MM.1S (cell line): Measurements from ENCODE around the gene MAPK9.

Source experiments
- DNase-seq: peaks from one replicate; pipeline ENCODE4 v3.0.0-alpha.2; 2015
- H2AFZ ChIP-seq: fragments of 300-600 bp; sonication (generic); 2 replicates; pipeline ENCODE4 v1.6.0; 2016; ENCODE audit warnings: antibody characterized with exemption, low read length
- H3F3A ChIP-seq: fragments of 300-600 bp; sonication (generic); 2 replicates; pipeline ENCODE4 v1.6.1; 2016; ENCODE audit warnings: mild to moderate bottlenecking, antibody characterized with exemption, low read length, moderate library complexity, mixed read lengths; ENCODE audit not compliant: insufficient read depth
- H3K27ac ChIP-seq: fragments of 300-600 bp; sonication (generic); 2 replicates; pipeline ENCODE4 v1.5.1; 2016; ENCODE audit warnings: mild to moderate bottlenecking, low read length
- H3K27me3 ChIP-seq: fragments of 300-600 bp; sonication (generic); replicated peaks from 2 replicates; pipeline ENCODE4 v1.6.0; 2016; ENCODE audit warnings: low read length; ENCODE audit not compliant: insufficient read depth
- H3K36me3 ChIP-seq: fragments of 300-600 bp; sonication (generic); replicated peaks from 2 replicates; pipeline ENCODE4 v1.6.1; 2016; ENCODE audit warnings: mild to moderate bottlenecking, low read length, mixed read lengths; ENCODE audit not compliant: insufficient read depth
- H3K4me1 ChIP-seq: fragments of 300-600 bp; sonication (generic); 2 replicates; pipeline ENCODE4 v1.6.1; 2016; ENCODE audit warnings: low read length, mixed read lengths
- H3K4me2 ChIP-seq: fragments of 300-600 bp; sonication (generic); 2 replicates; pipeline ENCODE4 v1.6.0; 2016; ENCODE audit warnings: low read depth, low read length
- H3K4me3 ChIP-seq: fragments of 300-600 bp; sonication (generic); 2 replicates; pipeline ENCODE4 v1.5.1; 2016; ENCODE audit warnings: low read length, mixed read lengths
- H3K79me2 ChIP-seq: fragments of 300-600 bp; sonication (generic); 2 replicates; pipeline ENCODE4 v1.6.1; 2016; ENCODE audit warnings: mixed run types, low read length, mixed read lengths
- H3K9ac ChIP-seq: fragments of 300-600 bp; sonication (generic); 2 replicates; pipeline ENCODE4 v1.6.1; 2016; ENCODE audit warnings: low read length, mixed read lengths
- H3K9me2 ChIP-seq: fragments of 300-600 bp; sonication (generic); replicated peaks from 2 replicates; pipeline ENCODE4 v1.6.1; 2016; ENCODE audit warnings: mild to moderate bottlenecking, low read length, mixed read lengths; ENCODE audit not compliant: insufficient read depth
- H3K9me3 ChIP-seq: fragments of 300-600 bp; sonication (generic); replicated peaks from 2 replicates; pipeline ENCODE4 v1.6.1; 2016; ENCODE audit warnings: mild to moderate bottlenecking, low read length, mixed read lengths; ENCODE audit not compliant: insufficient read depth
- H4K20me1 ChIP-seq: fragments of 300-600 bp; sonication (generic); 2 replicates; pipeline ENCODE4 v1.6.1; 2016; ENCODE audit warnings: mild to moderate bottlenecking, low read length, moderate library complexity, mixed read lengths; ENCODE audit not compliant: insufficient read depth
- CTCF ChIP-seq: fragments of 300-600 bp; sonication (generic); IDR thresholded peaks from 2 replicates; pipeline ENCODE4 v1.5.1; 2016; ENCODE audit warnings: antibody characterized with exemption, low read length, mixed read lengths
- EZH2 ChIP-seq: fragments of 300-600 bp; sonication (generic); optimal IDR thresholded peaks from 2 replicates; pipeline ENCODE3; 2017; ENCODE audit warnings: low read depth, mild to moderate bottlenecking, antibody characterized with exemption, low read length, mixed read lengths
- EZH2phosphoT487 ChIP-seq: fragments of 300-600 bp; sonication (generic); IDR thresholded peaks from 2 replicates; pipeline ENCODE4 v1.6.1; 2018; ENCODE audit warnings: antibody characterized with exemption, low read length

The MAPK9 gene

GRCh38 chr5:180330810-180331646, 39.1 kb upstream of the MAPK9 start:
- Histone ChIP-seq H3K79me2 (no peaks in the 10 kb centered on the region), H3F3A (no peaks in the 10 kb centered on the region), H3K9me2 (no peaks in the 10 kb centered on the region), H4K20me1 (no peaks in the 10 kb centered on the region), H3K9ac (no peak overlapping the region), H3K4me3 (no peak overlapping the region), H3K4me2 (no peak overlapping the region), H3K4me1 (no peaks in the 10 kb centered on the region), H3K9me3 (no peaks in the 10 kb centered on the region), H3K27me3 (peaks cover 45% of the 10 kb centered on the region), H3K36me3 (no peaks in the 10 kb centered on the region), H3K27ac (no peak overlapping the region), H2AFZ (no peak overlapping the region)
- DNase-seq = no peak
- TF ChIP-seq CTCF (no peak), EZH2 (no peak), EZH2phosphoT487 (no peak)

GRCh38 chr5:180330270-180330648, 38.4 kb upstream of the MAPK9 start:
- no peak for TF ChIP-seq EZH2
- no peak for TF ChIP-seq CTCF
- no peak for TF ChIP-seq EZH2phosphoT487
- Histone ChIP-seq H3K36me3 (no peaks in the 10 kb centered on the region), H3K4me1 (no peaks in the 10 kb centered on the region)

GRCh38 chr5:180329606-180330269, 37.9 kb upstream of the MAPK9 start:
- Histone ChIP-seq H3K9me2 (no peaks in the 10 kb centered on the region), H3K4me2 (no peak overlapping the region), H3K79me2 (no peaks in the 10 kb centered on the region), H3K27ac (no peak overlapping the region), H4K20me1 (no peaks in the 10 kb centered on the region), H3K4me3 (no peak overlapping the region), H3K36me3 (no peaks in the 10 kb centered on the region), H3K4me1 (no peaks in the 10 kb centered on the region), H3K9me3 (no peaks in the 10 kb centered on the region), H3K27me3 (peaks cover 47% of the 10 kb centered on the region), H3K9ac (no peak overlapping the region), H3F3A (no peaks in the 10 kb centered on the region), H2AFZ (no peak overlapping the region)
- DNase-seq = no peak
- TF ChIP-seq EZH2 (no peak), CTCF (no peak), EZH2phosphoT487 (no peak)

More at GRCh38 chr5:180330270-180330648, 38.4 kb upstream of the MAPK9 start:
- Histone ChIP-seq H2AFZ (no peak overlapping the region), H3F3A (no peaks in the 10 kb centered on the region), H3K79me2 (no peaks in the 10 kb centered on the region), H3K4me2 (no peak overlapping the region), H3K9me2 (no peaks in the 10 kb centered on the region), H3K27ac (no peak overlapping the region), H4K20me1 (no peaks in the 10 kb centered on the region), H3K9ac (no peak overlapping the region), H3K27me3 (peaks cover 42% of the 10 kb centered on the region), H3K4me3 (no peak overlapping the region), H3K9me3 (no peaks in the 10 kb centered on the region)
- DNase-seq = no peak
